OCI-LY1 (cell line): Measurements from ENCODE around the gene MCF2L.

Source experiments
- H2AFZ ChIP-seq: fragments of 200-600 bp; sonication (generic), shearing (Covaris generic); 2 replicates; pipeline ENCODE4 v1.6.0; 2014; ENCODE audit warnings: antibody characterized with exemption, mild to moderate bottlenecking, low read length
- H3F3A ChIP-seq: fragments of 200-600 bp; sonication (generic), shearing (Covaris generic); 2 replicates; pipeline ENCODE4 v1.6.0; 2014; ENCODE audit warnings: mild to moderate bottlenecking, antibody characterized with exemption, low read length, moderate library complexity; ENCODE audit not compliant: insufficient read depth
- H3K27ac ChIP-seq: fragments of 200-600 bp; sonication (generic); 2 replicates; pipeline ENCODE4 v1.5.1; 2014; ENCODE audit warnings: low read length, mixed run types, mild to moderate bottlenecking, low read depth; ENCODE audit not compliant: poor library complexity, severe bottlenecking
- H3K27me3 ChIP-seq: fragments of 200-600 bp; sonication (generic); 2 replicates; pipeline ENCODE4 v1.6.0; 2014; ENCODE audit warnings: antibody characterized with exemption, mild to moderate bottlenecking, low read length, moderate library complexity; ENCODE audit not compliant: insufficient read depth
- H3K36me3 ChIP-seq: fragments of 200-600 bp; sonication (generic); 2 replicates; pipeline ENCODE4 v1.6.1; 2014; ENCODE audit warnings: mild to moderate bottlenecking, antibody characterized with exemption, low read length, moderate library complexity, mixed read lengths; ENCODE audit not compliant: insufficient read depth
- H3K4me1 ChIP-seq: fragments of 200-600 bp; sonication (generic); 2 replicates; pipeline ENCODE4 v1.5.1; 2014; ENCODE audit warnings: mild to moderate bottlenecking, low read length, moderate library complexity; ENCODE audit not compliant: insufficient read depth, severe bottlenecking
- H3K4me2 ChIP-seq: fragments of 200-600 bp; sonication (generic), shearing (Covaris generic); 2 replicates; pipeline ENCODE4 v1.6.1; 2014; ENCODE audit warnings: low read length
- H3K4me3 ChIP-seq: fragments of 200-600 bp; sonication (generic); 2 replicates; pipeline ENCODE4 v1.5.1; 2014; ENCODE audit warnings: low read length, low read depth, mild to moderate bottlenecking, mixed read lengths; ENCODE audit not compliant: poor library complexity, severe bottlenecking
- H3K79me2 ChIP-seq: fragments of 200-600 bp; shearing (Covaris generic); 2 replicates; pipeline ENCODE4 v1.6.1; 2016; ENCODE audit warnings: mixed run types, low read length, mixed read lengths; ENCODE audit not compliant: insufficient read depth
- H3K9ac ChIP-seq: fragments of 200-600 bp; sonication (generic), shearing (Covaris generic); 2 replicates; pipeline ENCODE4 v1.6.1; 2014; ENCODE audit warnings: mild to moderate bottlenecking, low read length, mixed read lengths
- H3K9me2 ChIP-seq: fragments of 200-600 bp; sonication (generic), shearing (Covaris generic); 2 replicates; pipeline ENCODE4 v1.6.1; 2014; ENCODE audit warnings: low read depth, mild to moderate bottlenecking, low read length, mixed read lengths
- H3K9me3 ChIP-seq: fragments of 200-600 bp; shearing (Covaris generic); 2 replicates; pipeline ENCODE4 v1.6.1; 2014; ENCODE audit warnings: low read length, mixed read lengths
- H4K20me1 ChIP-seq: fragments of 200-600 bp; sonication (generic), shearing (Covaris generic); 2 replicates; pipeline ENCODE4 v1.6.0; 2016; ENCODE audit warnings: mild to moderate bottlenecking, low read length; ENCODE audit not compliant: insufficient read depth
- EZH2 ChIP-seq: fragments of 200-600 bp; sonication (generic), shearing (Covaris generic); IDR thresholded peaks from 2 replicates; pipeline ENCODE4 v1.8.0; 2017; ENCODE audit warnings: borderline replicate concordance, mixed run types, mild to moderate bottlenecking, antibody characterized with exemption, low read length, moderate library complexity, mixed read lengths
- TF ChIP-seq, protein P1 (sequence below): fragments of 200-600 bp; sonication (generic), shearing (Covaris generic); IDR thresholded peaks from 2 replicates; pipeline ENCODE4 v1.5.1; 2017; ENCODE audit warnings: mild to moderate bottlenecking, antibody characterized with exemption, low read length, moderate library complexity, mixed read lengths

MCF2L gene

DNA sequence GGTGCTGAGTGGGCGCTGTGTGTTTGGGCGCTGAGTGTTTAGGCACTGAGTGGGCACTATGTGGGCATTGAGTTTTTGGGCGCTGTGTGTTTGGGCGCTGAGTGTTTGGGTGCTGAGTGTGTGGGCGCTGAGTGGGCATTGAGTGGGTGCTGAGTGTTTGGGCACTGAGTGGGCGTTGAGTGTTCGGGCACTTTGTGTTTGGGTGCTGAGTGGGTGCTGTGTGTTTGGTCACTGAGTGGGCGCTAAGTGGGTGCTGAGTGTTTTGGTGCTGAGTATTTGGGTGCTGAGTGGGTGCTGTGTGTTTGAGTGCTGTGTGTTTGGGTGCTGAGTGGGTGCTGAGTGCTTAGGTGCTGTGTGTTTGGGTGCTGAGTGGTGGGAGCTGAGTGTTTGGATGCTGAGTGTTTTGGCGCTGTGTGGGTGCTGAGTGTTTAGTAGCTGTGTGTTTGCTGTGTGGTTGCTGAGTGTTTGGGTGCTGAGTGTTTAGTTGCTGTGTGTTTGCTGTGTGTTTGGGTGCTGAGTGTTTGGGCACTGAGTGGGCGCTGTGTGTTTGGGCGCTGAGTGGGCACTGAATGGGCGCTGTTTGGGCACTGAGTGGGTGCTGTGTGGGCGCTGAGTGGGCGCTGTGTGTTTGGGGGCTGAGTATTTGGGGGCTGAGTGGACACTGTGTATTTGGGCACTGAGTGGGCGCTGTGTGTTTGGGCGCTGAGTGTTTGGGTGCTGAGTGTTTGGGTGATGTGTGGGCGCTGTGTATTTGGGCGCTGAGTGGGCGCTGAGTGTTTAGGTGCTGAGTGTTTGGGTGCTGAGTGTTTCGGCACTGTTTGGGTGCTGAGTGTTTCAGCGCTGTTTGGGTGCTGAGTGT, 89.3 kb downstream of the MCF2L start:
- TF ChIP-seq, protein P1, sequence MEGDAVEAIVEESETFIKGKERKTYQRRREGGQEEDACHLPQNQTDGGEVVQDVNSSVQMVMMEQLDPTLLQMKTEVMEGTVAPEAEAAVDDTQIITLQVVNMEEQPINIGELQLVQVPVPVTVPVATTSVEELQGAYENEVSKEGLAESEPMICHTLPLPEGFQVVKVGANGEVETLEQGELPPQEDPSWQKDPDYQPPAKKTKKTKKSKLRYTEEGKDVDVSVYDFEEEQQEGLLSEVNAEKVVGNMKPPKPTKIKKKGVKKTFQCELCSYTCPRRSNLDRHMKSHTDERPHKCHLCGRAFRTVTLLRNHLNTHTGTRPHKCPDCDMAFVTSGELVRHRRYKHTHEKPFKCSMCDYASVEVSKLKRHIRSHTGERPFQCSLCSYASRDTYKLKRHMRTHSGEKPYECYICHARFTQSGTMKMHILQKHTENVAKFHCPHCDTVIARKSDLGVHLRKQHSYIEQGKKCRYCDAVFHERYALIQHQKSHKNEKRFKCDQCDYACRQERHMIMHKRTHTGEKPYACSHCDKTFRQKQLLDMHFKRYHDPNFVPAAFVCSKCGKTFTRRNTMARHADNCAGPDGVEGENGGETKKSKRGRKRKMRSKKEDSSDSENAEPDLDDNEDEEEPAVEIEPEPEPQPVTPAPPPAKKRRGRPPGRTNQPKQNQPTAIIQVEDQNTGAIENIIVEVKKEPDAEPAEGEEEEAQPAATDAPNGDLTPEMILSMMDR: no peak
- TF ChIP-seq EZH2: no peak
- no peak overlapping the region for H3K4me2 ChIP-seq
- H3K4me3 ChIP-seq: no peak overlapping the region
- H3K27ac ChIP-seq: no peak overlapping the region
- no peaks in the 10 kb centered on the region for H3K79me2 ChIP-seq
- no peak overlapping the region for H2AFZ ChIP-seq
- 0 out of 2 replicates have a peak, but pooled peaks cover 3% of the 10 kb centered on the region for H3K27me3 ChIP-seq
- H3K9me2 ChIP-seq: no peaks in the 10 kb centered on the region
- no peaks in the 10 kb centered on the region for H4K20me1 ChIP-seq
- 0 out of 2 replicates have a peak, but pooled peaks cover 2% of the 10 kb centered on the region for H3K9me3 ChIP-seq
- H3K9ac ChIP-seq: no peak overlapping the region
- H3F3A ChIP-seq: no peaks in the 10 kb centered on the region
- H3K36me3 ChIP-seq: no peaks in the 10 kb centered on the region
- H3K4me1 ChIP-seq: no peaks in the 10 kb centered on the region

DNA sequence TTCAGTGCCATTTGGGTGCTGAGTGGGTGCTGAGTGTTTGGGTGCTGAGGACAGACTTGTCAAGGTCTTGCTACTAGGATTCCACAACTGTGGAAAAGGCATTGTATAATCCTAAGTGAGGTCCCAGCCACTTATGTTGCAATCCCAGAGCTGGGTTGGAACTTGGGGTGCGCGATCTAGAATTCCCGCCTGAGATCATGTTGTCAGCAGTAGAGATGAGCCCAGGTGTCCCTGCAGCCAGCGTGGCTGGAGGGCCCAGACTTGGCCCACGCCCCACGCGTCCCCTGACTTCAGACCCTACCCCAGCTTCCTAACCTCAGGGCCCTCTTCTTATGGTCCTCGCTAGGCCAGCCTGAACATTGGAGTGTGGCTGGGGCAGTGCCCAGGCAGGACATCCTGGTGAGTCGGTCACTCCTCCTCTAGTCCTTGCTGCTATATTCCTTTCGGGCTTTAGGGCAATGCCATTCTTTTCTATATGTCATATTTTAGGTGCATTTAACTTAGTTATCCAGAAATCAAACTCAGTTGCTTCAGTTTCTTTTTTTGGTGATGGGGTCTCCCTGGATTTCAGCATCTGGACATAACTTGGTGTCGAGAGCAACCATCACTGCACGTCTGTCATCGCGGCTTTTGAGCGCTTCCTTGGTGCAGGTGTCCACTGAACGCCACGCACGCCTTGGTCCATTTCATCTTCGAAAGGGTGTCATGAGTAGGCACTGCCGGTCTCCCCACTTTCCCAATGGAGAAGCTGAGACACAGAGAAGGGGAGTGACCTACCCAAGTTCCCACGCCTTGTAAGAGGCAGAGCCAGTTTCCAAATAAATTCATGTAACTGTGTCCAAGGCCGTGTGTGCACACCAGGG, 90.2 kb downstream of the MCF2L start:
- Histone ChIP-seq H3K4me3 (no peak overlapping the region), H3F3A (no peaks in the 10 kb centered on the region), H3K9me2 (no peaks in the 10 kb centered on the region), H3K4me1 (no peaks in the 10 kb centered on the region), H2AFZ (no peak overlapping the region), H3K9ac (no peak overlapping the region), H3K36me3 (no peaks in the 10 kb centered on the region), H3K4me2 (no peak overlapping the region), H3K79me2 (no peaks in the 10 kb centered on the region), H3K27me3 (no peaks in the 10 kb centered on the region), H3K27ac (no peak overlapping the region), H3K9me3 (0 out of 2 replicates have a peak, but pooled peaks cover 2% of the 10 kb centered on the region), H4K20me1 (no peaks in the 10 kb centered on the region)
- TF ChIP-seq, protein P1: no peak
- no peak for TF ChIP-seq EZH2

DNA sequence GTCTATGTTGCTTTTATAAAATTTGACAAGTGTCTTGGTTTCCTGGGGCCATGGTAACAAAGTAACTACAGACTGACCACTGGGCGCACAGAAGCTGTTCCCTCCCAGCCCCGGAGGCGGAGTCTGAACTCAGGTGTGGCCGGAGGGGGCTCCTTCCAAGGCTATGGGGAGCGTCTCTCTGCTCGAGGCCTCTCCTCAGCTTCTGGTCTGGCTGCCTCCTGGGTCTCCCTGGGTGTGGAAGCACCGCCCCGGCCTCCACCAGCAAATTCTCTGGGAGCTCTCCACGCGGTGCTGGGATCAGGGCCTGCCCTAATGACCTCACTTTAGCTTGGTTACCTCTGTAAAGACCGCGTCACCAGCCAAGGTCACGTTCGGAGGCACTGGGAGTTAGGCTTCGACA, 90.9 kb downstream of the MCF2L start:
- H3K9ac ChIP-seq: no peak overlapping the region
- no peak overlapping the region for H3K27ac ChIP-seq
- no peaks in the 10 kb centered on the region for H3K4me1 ChIP-seq
- H2AFZ ChIP-seq: no peak overlapping the region
- no peaks in the 10 kb centered on the region for H3K27me3 ChIP-seq
- H3F3A ChIP-seq: no peaks in the 10 kb centered on the region
- no peak overlapping the region for H3K4me3 ChIP-seq
- H3K9me2 ChIP-seq: no peaks in the 10 kb centered on the region
- no peaks in the 10 kb centered on the region for H4K20me1 ChIP-seq
- H3K36me3 ChIP-seq: no peaks in the 10 kb centered on the region
- 0 out of 2 replicates have a peak, but pooled peaks cover 2% of the 10 kb centered on the region for H3K9me3 ChIP-seq
- H3K4me2 ChIP-seq: no peak overlapping the region
- H3K79me2 ChIP-seq: no peaks in the 10 kb centered on the region
- no peak for TF ChIP-seq EZH2
- TF ChIP-seq, protein P1: no peak
